ENCODE results near the gene CRB3. TPM values are rescaled to one million over a fixed set of nuclear protein-coding genes. Genes with fewer than 3 reads are reported as not detected.
A peak's percentile ranks its signal among the peaks of the same experiment; 100 is the strongest.

The CRB3 gene
- total and polyA plus RNA-seq, 2 of the 13 experiments (the other 11 are each of a cell fraction or from before 2014, with no cell fraction given), result 10.6 to 25.6 TPM

Small RNAs within 50 kb of the gene (microRNA-seq; reads per million reads assigned to microRNA genes)
- gene MIR3940, result 11.7 reads per million, percentile 47 among the genes with 10 or more reads in this experiment

Small RNAs within 50 kb of the gene (small RNA-seq; reads per million reads assigned to genes)
- 0 reads per million in 3 experiments for gene AC010503.2 (ENCODE audit: insufficient read depth in 2 of 3, insufficient read length in 3 of 3, low read depth in 2 of 3, low replicate concordance in 1 of 3)

Other genes starting within 250 kb of the CRB3 start
- 11.6 and 12.2 TPM in 2 replicates for gene MLLT1, start 184.3 kb upstream of the CRB3 start, total RNA-seq (2016; rRNA removed; fragmentation: Illumina TruSeq; extraction: Trizol)
- 11.7 and 12.7 TPM in 2 replicates for gene MLLT1, start 184.3 kb upstream of the CRB3 start, polyA plus RNA-seq (2011; rRNA removed)
- not detected in 2 replicates for gene ACER1, start 130.7 kb upstream of the CRB3 start, total RNA-seq (2016; rRNA removed; fragmentation: Illumina TruSeq; extraction: Trizol)
- gene ACER1, start 130.7 kb upstream of the CRB3 start, polyA plus RNA-seq (2011; rRNA removed), result not detected in 2 replicates
- 45.3 and 46.6 TPM in 2 replicates for gene CLPP, start 102.7 kb upstream of the CRB3 start, total RNA-seq (2016; rRNA removed; fragmentation: Illumina TruSeq; extraction: Trizol)
- 68.4 and 72.3 TPM in 2 replicates for gene CLPP, start 102.7 kb upstream of the CRB3 start, polyA plus RNA-seq (2011; rRNA removed)
- 45.9 and 48.3 TPM in 2 replicates for gene ALKBH7, start 91.5 kb upstream of the CRB3 start, total RNA-seq (2016; rRNA removed; fragmentation: Illumina TruSeq; extraction: Trizol)
- 29.6 and 36.8 TPM in 2 replicates for gene ALKBH7, start 91.5 kb upstream of the CRB3 start, polyA plus RNA-seq (2011; rRNA removed)
- 0.95 and 1.1 TPM in 2 replicates for gene PSPN, start 88.3 kb upstream of the CRB3 start, total RNA-seq (2016; rRNA removed; fragmentation: Illumina TruSeq; extraction: Trizol)
- gene PSPN, start 88.3 kb upstream of the CRB3 start, polyA plus RNA-seq (2011; rRNA removed), result 0.69 and 0.98 TPM in 2 replicates
- gene GTF2F1, start 71.1 kb upstream of the CRB3 start, total RNA-seq (2016; rRNA removed; fragmentation: Illumina TruSeq; extraction: Trizol), result 30.7 and 34.1 TPM in 2 replicates
- gene GTF2F1, start 71.1 kb upstream of the CRB3 start, polyA plus RNA-seq (2011; rRNA removed), result 26.0 and 27.8 TPM in 2 replicates
- 129 and 160 TPM in 2 replicates for gene KHSRP, start 39.5 kb upstream of the CRB3 start, total RNA-seq (2016; rRNA removed; fragmentation: Illumina TruSeq; extraction: Trizol)
- gene KHSRP, start 39.5 kb upstream of the CRB3 start, polyA plus RNA-seq (2011; rRNA removed), result 72.1 and 80.8 TPM in 2 replicates
- gene SLC25A41, start 30.5 kb upstream of the CRB3 start, total RNA-seq (2016; rRNA removed; fragmentation: Illumina TruSeq; extraction: Trizol), result 0.32 and 0.33 TPM in 2 replicates
- 0.95 and 1.9 TPM in 2 replicates for gene SLC25A41, start 30.5 kb upstream of the CRB3 start, polyA plus RNA-seq (2011; rRNA removed)
- gene SLC25A23, start 4.5 kb upstream of the CRB3 start, total RNA-seq (2016; rRNA removed; fragmentation: Illumina TruSeq; extraction: Trizol), result 15.2 and 16.5 TPM in 2 replicates
- gene SLC25A23, start 4.5 kb upstream of the CRB3 start, polyA plus RNA-seq (2011; rRNA removed), result 12.4 and 13.2 TPM in 2 replicates
- gene DENND1C, start 17.5 kb downstream of the CRB3 start, total RNA-seq (2016; rRNA removed; fragmentation: Illumina TruSeq; extraction: Trizol), result 0.04 TPM in 1 of 2 replicates, not detected in the other
- gene DENND1C, start 17.5 kb downstream of the CRB3 start, polyA plus RNA-seq (2011; rRNA removed), result 0.73 and 0.90 TPM in 2 replicates
- gene TUBB4A, start 38.0 kb downstream of the CRB3 start, total RNA-seq (2016; rRNA removed; fragmentation: Illumina TruSeq; extraction: Trizol), result not detected in 2 replicates
- gene TUBB4A, start 38.0 kb downstream of the CRB3 start, polyA plus RNA-seq (2011; rRNA removed), result 0.21 TPM in 1 of 2 replicates, not detected in the other
- 0.20 and 1.0 TPM in 2 replicates for gene TNFSF9, start 66.8 kb downstream of the CRB3 start, total RNA-seq (2016; rRNA removed; fragmentation: Illumina TruSeq; extraction: Trizol)
- 1.5 and 1.8 TPM in 2 replicates for gene TNFSF9, start 66.8 kb downstream of the CRB3 start, polyA plus RNA-seq (2011; rRNA removed)
- gene CD70, start 126.9 kb downstream of the CRB3 start, total RNA-seq (2016; rRNA removed; fragmentation: Illumina TruSeq; extraction: Trizol), result not detected in 2 replicates
- gene CD70, start 126.9 kb downstream of the CRB3 start, polyA plus RNA-seq (2011; rRNA removed), result 0.13 and 0.51 TPM in 2 replicates
- 0.17 and 0.49 TPM in 2 replicates for gene TNFSF14, start 205.9 kb downstream of the CRB3 start, total RNA-seq (2016; rRNA removed; fragmentation: Illumina TruSeq; extraction: Trizol)
- 9.1 and 10.0 TPM in 2 replicates for gene TNFSF14, start 205.9 kb downstream of the CRB3 start, polyA plus RNA-seq (2011; rRNA removed)

Measured in HepG2 (cell line).